ENCODE data around the gene NPBWR2.

DNA sequence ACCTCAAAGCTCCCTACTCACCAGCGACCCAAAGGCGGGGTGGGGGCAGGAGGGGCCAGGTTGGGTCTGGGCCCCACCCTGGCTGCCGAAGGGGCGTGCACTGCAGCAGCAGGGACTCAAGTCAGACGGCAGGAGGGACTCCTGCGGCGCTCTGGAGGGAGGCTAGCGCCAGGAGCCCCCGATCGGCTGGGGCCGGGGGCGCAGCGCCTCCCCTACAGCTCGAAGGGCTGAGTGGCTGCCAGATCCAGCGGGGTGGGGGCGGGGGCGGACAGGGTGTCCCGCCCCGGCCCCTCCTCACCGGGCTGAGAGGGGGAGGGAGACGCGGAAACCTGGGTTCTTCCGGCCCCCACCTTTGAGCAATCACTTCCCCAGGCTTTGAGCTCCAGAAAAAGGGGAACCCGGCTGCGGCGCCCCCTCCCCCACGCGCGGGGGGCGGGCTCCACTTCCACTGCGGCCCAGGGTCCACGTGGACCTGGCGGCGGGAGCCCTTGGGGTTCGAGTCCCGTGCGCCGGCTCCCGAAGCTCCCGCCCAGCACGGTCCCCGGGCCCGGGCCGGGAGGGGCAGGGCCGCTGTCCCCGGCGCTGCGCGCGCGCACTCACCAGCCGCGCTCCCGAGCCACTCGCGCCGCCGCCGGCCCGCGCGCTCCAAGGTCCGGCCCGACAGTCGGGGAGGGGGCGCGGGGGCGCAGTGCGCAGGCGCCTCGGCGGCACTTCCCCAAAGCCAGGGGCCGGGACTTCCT is 27.9 kb downstream of the NPBWR2 start, which contains the start of gene RGS19:
- TF ChIP-seq, protein P1, sequence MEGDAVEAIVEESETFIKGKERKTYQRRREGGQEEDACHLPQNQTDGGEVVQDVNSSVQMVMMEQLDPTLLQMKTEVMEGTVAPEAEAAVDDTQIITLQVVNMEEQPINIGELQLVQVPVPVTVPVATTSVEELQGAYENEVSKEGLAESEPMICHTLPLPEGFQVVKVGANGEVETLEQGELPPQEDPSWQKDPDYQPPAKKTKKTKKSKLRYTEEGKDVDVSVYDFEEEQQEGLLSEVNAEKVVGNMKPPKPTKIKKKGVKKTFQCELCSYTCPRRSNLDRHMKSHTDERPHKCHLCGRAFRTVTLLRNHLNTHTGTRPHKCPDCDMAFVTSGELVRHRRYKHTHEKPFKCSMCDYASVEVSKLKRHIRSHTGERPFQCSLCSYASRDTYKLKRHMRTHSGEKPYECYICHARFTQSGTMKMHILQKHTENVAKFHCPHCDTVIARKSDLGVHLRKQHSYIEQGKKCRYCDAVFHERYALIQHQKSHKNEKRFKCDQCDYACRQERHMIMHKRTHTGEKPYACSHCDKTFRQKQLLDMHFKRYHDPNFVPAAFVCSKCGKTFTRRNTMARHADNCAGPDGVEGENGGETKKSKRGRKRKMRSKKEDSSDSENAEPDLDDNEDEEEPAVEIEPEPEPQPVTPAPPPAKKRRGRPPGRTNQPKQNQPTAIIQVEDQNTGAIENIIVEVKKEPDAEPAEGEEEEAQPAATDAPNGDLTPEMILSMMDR (IDR thresholded peaks at IDR 0.05) = no peak
- peak; percentile 21 for TF ChIP-seq POLR2A (IDR thresholded peaks at IDR 0.05)

Data from right lobe of liver (tissue), 4 donors.